D721Med (cell line): ENCODE measurements around the gene NF1.

Experiments
- DNase-seq: peaks from one replicate; pipeline ENCODE4 v3.0.0; 2011; ENCODE audit warnings: low spot score; ENCODE audit not compliant: insufficient read length
- FAIRE-seq: peaks from 2 replicates; lab custom pipeline; 2011; peaks lifted over from hg19 to GRCh38; lab: Jason Lieb, UNC
- TF ChIP-seq, protein P1 (sequence below): IDR thresholded peaks from 2 replicates; pipeline ENCODE4 v1.5.1; 2012; ENCODE audit warnings: mild to moderate bottlenecking, control low read depth; ENCODE audit not compliant: insufficient read depth; ENCODE audit errors: missing control alignments

The NF1 gene

DNA sequence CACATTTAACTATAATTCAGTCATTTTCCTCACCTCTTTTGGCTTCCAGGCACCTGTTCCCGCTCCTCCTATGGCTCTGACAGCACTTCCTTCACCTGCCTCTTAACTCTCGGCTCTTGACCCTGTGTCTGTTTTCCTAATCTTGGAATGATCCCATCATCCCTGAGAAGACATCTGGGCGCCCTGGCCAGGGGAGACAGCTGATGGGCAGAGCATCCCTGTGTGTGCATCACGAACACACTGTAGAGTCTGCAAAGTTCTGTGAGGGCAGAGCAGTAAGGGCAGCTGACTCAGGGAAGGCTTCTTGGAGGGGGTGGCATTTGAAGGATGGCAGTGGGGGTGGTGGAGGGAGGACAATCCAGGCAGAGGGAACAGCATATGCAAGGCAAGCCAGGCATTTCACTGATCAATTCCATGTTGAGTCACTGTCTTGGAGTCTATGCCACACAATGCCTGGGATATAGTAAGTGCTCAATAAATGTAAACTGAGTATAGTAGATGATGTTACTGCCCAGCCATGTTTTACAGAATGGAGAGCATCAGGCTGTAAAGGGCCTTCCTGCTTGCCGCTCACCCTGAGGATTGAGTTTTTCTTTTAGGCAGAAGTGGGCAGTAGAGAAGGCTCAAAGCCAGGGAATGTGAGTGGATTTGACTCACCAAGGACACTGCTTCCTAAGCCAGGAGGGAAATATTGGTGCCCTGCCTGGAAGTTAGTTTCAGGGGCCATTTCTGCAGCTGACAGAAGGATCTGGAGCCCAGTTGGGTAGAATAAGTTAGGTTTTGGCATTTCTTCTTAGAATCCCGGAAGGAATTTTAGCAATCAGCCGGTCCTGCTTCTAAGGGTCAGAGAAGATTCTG, 290.9 kb downstream of the NF1 start:
- TF ChIP-seq, protein P1, sequence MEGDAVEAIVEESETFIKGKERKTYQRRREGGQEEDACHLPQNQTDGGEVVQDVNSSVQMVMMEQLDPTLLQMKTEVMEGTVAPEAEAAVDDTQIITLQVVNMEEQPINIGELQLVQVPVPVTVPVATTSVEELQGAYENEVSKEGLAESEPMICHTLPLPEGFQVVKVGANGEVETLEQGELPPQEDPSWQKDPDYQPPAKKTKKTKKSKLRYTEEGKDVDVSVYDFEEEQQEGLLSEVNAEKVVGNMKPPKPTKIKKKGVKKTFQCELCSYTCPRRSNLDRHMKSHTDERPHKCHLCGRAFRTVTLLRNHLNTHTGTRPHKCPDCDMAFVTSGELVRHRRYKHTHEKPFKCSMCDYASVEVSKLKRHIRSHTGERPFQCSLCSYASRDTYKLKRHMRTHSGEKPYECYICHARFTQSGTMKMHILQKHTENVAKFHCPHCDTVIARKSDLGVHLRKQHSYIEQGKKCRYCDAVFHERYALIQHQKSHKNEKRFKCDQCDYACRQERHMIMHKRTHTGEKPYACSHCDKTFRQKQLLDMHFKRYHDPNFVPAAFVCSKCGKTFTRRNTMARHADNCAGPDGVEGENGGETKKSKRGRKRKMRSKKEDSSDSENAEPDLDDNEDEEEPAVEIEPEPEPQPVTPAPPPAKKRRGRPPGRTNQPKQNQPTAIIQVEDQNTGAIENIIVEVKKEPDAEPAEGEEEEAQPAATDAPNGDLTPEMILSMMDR: no peak
- DNase-seq (no peak), FAIRE-seq (no peak)

GRCh38 chr17:31386542-31387075, 291.8 kb downstream of the NF1 start:
- DNase-seq (no peak), FAIRE-seq (no peak)
- TF ChIP-seq, protein P1: no peak

- TF ChIP-seq, protein P1: no peak
- FAIRE-seq (no peak), DNase-seq (no peak)
Observed at GRCh38 chr17:31387438-31387837, 292.7 kb downstream of the NF1 start.

DNA sequence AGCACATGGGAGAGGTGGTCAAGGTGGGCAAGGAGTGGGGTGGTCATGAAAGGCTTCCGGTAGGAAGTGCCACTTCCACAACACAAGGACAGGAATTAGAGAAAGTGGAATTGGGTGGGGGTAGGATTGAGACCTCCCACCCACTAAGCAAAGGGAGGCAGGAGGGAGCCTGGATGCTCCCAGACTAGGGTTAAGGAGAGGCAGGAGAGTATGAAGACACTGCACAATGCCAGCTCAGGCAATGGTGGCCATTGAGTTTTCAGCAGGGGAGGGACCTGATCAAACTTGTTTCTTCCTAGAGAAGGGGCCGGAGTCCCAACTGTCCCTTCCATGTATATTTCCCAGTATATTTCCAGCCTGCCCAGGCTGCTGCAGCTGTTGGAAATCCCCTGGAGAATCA, 293.6 kb downstream of the NF1 start:
- TF ChIP-seq, protein P1: no peak
- no peak for FAIRE-seq
- no peak for DNase-seq

DNA sequence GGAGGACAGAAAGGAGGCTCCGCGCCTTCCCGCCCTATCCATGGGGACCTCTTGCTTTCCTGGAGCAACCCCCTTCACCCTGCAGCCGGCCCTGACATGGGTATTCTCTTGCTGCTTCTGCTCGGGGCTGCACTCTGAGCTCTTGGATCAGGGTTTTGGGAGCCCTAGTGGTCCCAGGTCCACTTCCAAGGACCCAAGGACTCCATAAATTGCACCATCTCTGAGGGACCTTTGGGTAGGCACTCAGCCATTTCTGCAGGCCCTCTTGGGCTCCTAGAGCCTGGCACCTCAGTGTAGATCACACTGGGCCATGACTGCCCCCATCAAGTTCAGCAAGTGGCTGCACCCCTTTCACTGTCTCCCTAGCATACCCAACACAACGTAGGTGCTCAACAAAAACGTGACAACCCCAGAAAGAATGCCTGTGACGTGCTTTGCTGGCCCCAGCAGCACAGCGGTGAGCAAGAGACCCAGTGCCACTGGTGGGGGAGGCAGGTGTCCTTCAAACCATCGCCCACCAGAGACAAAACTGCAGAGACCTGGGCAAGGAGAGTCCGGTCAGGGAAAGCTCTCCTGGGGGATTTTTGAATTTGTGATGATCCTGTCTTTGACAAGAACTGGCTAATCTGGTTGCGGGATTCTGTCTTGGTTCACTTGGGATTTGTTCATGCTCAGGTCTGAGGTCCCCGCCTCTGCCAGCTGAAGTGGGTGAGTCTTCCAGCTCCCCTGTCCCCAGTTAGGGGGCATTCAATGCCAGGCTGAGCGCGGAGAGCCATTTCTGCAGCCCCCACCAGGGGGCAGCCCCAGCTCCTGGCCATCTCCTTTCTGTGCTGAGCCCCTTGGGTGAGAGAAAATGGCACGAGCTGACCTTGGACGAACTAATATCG, 294.2 kb downstream of the NF1 start:
- TF ChIP-seq, protein P1: peak; percentile 87
- FAIRE-seq (no peak), DNase-seq (peak; percentile 70)

DNA sequence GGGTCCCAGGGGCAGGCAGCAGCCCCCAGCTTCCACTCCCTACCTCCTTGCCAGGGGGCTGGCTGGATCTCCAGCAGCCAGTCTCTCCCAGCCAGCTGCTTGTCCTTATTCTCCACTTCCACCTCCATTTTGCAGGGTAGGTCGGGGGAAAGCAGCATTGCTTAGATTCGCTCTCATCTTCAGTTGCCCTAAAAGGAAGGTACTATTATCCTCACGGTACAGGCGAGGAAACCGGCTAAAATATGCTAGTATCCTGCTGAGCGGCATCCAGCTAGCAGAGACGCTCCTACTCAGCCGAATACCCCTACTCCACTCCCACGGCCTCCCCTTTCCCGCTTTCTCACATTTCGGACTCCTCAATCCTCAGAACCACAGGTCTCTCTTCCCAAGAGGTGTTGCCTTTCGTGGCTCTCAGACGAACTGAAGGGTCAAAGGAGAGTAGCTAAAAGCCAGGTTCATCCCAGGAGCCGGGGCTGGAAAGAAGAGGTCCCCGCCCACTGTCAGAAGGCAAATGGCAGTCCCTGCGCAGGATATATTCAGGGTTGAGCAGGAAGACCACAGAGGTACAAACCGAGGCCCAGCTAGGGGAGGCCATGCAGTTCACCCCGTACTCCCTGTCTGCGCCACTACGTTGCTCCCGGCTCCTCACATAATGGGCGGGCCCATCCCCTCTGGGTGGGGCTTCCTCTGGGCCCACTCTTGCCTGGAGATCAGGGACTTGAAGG, 295.0 kb downstream of the NF1 start:
- FAIRE-seq (no peak), DNase-seq (no peak)
- TF ChIP-seq, protein P1: no peak
